HepG2 (cell line): Measurements from ENCODE around the gene SEZ6L. TPM values are rescaled to one million over a fixed set of nuclear protein-coding genes. Genes with fewer than 3 reads are reported as not detected.

Experiments
- ATAC-seq: fragments of 200-7000 bp; cut with Tn5 transposase; 3 replicates; pipeline ENCODE4 v1.9.1; 2020; ENCODE audit warnings: mild to moderate bottlenecking, moderate library complexity
- BruUV-seq: library from RNA; stranded (reverse); fragments of 400-500 nt; replicated peaks from 2 replicates; lab custom pipeline; 2021; lab: Mats Ljungman, UMichigan
- CTCF ChIA-PET: fragments of 300-600 bp; formaldehyde crosslinking; extraction: SDS; loops from one replicate; lab custom pipeline; 2021; ENCODE audit warnings: low total read pairs, inconsistent platforms, low intra/inter-chr PET ratio; lab: Yijun Ruan, JAX
- POLR2A ChIA-PET: fragments of 350-600 bp; sonication (Branson Sonifier 250); formaldehyde crosslinking; loops from one replicate; lab custom pipeline; 2020; ENCODE audit warnings: antibody characterized with exemption, inconsistent platforms; lab: Yijun Ruan, JAX
- DNase-seq: peaks from one replicate; pipeline ENCODE4 v3.0.0-alpha.2; 2015; ENCODE audit warnings: low spot score
- FAIRE-seq: peaks from 3 replicates; lab custom pipeline; 2011; peaks lifted over from hg19 to GRCh38; lab: Jason Lieb, UNC
- H2AFZ ChIP-seq: one replicate; pipeline ENCODE4 v1.6.1; 2011; ENCODE audit warnings: low read length, inconsistent platforms
- H3K27ac ChIP-seq: fragments of 300-600 bp; 3 replicates; pipeline ENCODE4 v1.8.0; 2011; ENCODE audit warnings: mixed run types, mild to moderate bottlenecking, mixed read lengths, low read length, inconsistent platforms; ENCODE audit not compliant: insufficient read depth; ENCODE audit errors: extremely low read length
- H3K27me3 ChIP-seq, 2 experiments: fragments of 200-600 bp in 1 of 2; 2 replicates in 1 of 2; 3 replicates in 1 of 2; pipeline versions ENCODE4 v1.6.0 to v1.8.0; 2011; ENCODE audit warnings: low read length in 2 of 2, mild to moderate bottlenecking in 2 of 2, moderate library complexity in 2 of 2, inconsistent platforms in 1 of 2; ENCODE audit not compliant: insufficient read depth in 2 of 2, control insufficient read depth in 1 of 2
- H3K36me3 ChIP-seq, 2 experiments: fragments of 200-600 bp in 1 of 2; replicated peaks in 1 of 2; 2 replicates in 1 of 2; 3 replicates in 1 of 2; pipeline versions ENCODE4 v1.5.1 to v1.8.0; 2011; ENCODE audit warnings: low read length in 2 of 2, inconsistent platforms in 1 of 2; ENCODE audit not compliant: insufficient read depth in 2 of 2, control insufficient read depth in 1 of 2
- H3K4me1 ChIP-seq: 2 replicates; pipeline ENCODE4 v1.5.1; 2012; ENCODE audit warnings: low read length, inconsistent platforms; ENCODE audit not compliant: insufficient read depth
- H3K4me2 ChIP-seq: 2 replicates; pipeline ENCODE4 v1.6.0; 2011; ENCODE audit warnings: low read depth, low read length, inconsistent platforms
- H3K4me3 ChIP-seq, 3 experiments: fragments of 200-600 bp in 1 of 3; sonication (generic), shearing (Covaris generic) in 1 of 3; replicated peaks in 1 of 3; 2 replicates each; pipeline ENCODE4 v1.5.1; 2011 to 2016; ENCODE audit warnings: low read length in 3 of 3, inconsistent platforms in 2 of 3, low read depth in 2 of 3, mild to moderate bottlenecking in 2 of 3, control low read depth in 1 of 3, mixed read lengths in 1 of 3; ENCODE audit not compliant: insufficient read depth in 1 of 3
- H3K79me2 ChIP-seq: one replicate; pipeline ENCODE4 v1.6.1; 2011; ENCODE audit warnings: low read length, inconsistent platforms; ENCODE audit not compliant: insufficient read depth
- H3K9ac ChIP-seq: 2 replicates; pipeline ENCODE4 v1.6.0; 2011; ENCODE audit warnings: mild to moderate bottlenecking, low read depth, low read length, inconsistent platforms; ENCODE audit not compliant: insufficient read depth
- H3K9me3 ChIP-seq: 2 replicates; pipeline ENCODE4 v1.5.1; 2012; ENCODE audit warnings: mild to moderate bottlenecking, low read length
- H4K20me1 ChIP-seq: 2 replicates; pipeline ENCODE4 v1.6.0; 2011; ENCODE audit warnings: inconsistent platforms, mild to moderate bottlenecking, low read length, moderate library complexity; ENCODE audit not compliant: insufficient read depth
- ARNT ChIP-seq: fragments of 450-650 bp; IDR thresholded peaks from 2 replicates; pipeline ENCODE4 v1.6.1; 2017
- ATF5 ChIP-seq: sonication (generic); formaldehyde crosslinking; IDR thresholded peaks from 2 replicates; pipeline ENCODE4 v1.4.0; 2020; ENCODE audit warnings: mild to moderate bottlenecking, low read depth, missing genetic modification reagents
- CTCF ChIP-seq: sonication (generic); formaldehyde crosslinking; IDR thresholded peaks from 2 replicates; pipeline ENCODE4 v1.5.0; 2020; ENCODE audit warnings: mild to moderate bottlenecking, missing genetic modification reagents, moderate library complexity
- GATAD1 ChIP-seq: IDR thresholded peaks from 2 replicates; pipeline ENCODE4 v1.6.1; 2016; ENCODE audit warnings: missing genetic modification reagents, missing compliant biosample characterization
- HNRNPH1 ChIP-seq: fragments of 200-400 bp; formaldehyde crosslinking; optimal IDR thresholded peaks from 2 replicates; pipeline ENCODE3; 2017; ENCODE audit warnings: mild to moderate bottlenecking, low read depth, low read length
- HOXA3 ChIP-seq: sonication (generic); formaldehyde crosslinking; IDR thresholded peaks from 2 replicates; pipeline ENCODE4 v1.5.0; 2020; ENCODE audit warnings: missing genetic modification reagents
- MIER2 ChIP-seq: IDR thresholded peaks from 2 replicates; pipeline ENCODE4 v1.6.1; 2016; ENCODE audit warnings: missing biosample characterization, missing genetic modification reagents
- NFYB ChIP-seq: sonication (generic); formaldehyde crosslinking; IDR thresholded peaks from 2 replicates; pipeline ENCODE4 v1.4.0; 2020; ENCODE audit warnings: missing genetic modification reagents
- RAD21 ChIP-seq: fragments of 450-650 bp; formaldehyde crosslinking; IDR thresholded peaks from 2 replicates; pipeline ENCODE4 v1.5.0; 2020; ENCODE audit warnings: mild to moderate bottlenecking
- RARG ChIP-seq: sonication (generic); formaldehyde crosslinking; IDR thresholded peaks from 2 replicates; pipeline ENCODE4 v1.4.0; 2020; ENCODE audit warnings: low read depth, mild to moderate bottlenecking, missing genetic modification reagents
- SRSF1 ChIP-seq: fragments of 200-400 bp; formaldehyde crosslinking; optimal IDR thresholded peaks from 2 replicates; pipeline ENCODE3; 2017; ENCODE audit warnings: mild to moderate bottlenecking, low read depth, low read length, moderate library complexity
- SYNCRIP ChIP-seq: fragments of 200-400 bp; formaldehyde crosslinking; IDR thresholded peaks from 2 replicates; pipeline ENCODE4 v1.6.1; 2018; ENCODE audit warnings: mild to moderate bottlenecking, low read depth, low read length; ENCODE audit not compliant: insufficient read depth
- YY1 ChIP-seq: IDR thresholded peaks from 2 replicates; pipeline ENCODE4 v1.6.1; 2011; ENCODE audit warnings: low read length, low read depth, moderate library complexity, mild to moderate bottlenecking; ENCODE audit not compliant: insufficient read depth, insufficient replicate concordance
- ZNF207 ChIP-seq: fragments of 450-650 bp; IDR thresholded peaks from 2 replicates; pipeline ENCODE4 v1.6.1; 2016; ENCODE audit warnings: antibody characterized with exemption, borderline replicate concordance
- ZNF256 ChIP-seq: sonication (generic); formaldehyde crosslinking; conservative IDR thresholded peaks from 2 replicates; pipeline ENCODE4 v1.4.0; 2020; ENCODE audit warnings: missing genetic modification reagents
- ZNF296 ChIP-seq: sonication (generic); formaldehyde crosslinking; conservative IDR thresholded peaks from 2 replicates; pipeline ENCODE4 v1.5.0; 2020; ENCODE audit warnings: mild to moderate bottlenecking, missing genetic modification reagents
- ZNF414 ChIP-seq: sonication (generic); formaldehyde crosslinking; IDR thresholded peaks from 2 replicates; pipeline ENCODE4 v1.5.0; 2020; ENCODE audit warnings: missing genetic modification reagents
- ZNF547 ChIP-seq: sonication (generic); formaldehyde crosslinking; IDR thresholded peaks from 2 replicates; pipeline ENCODE4 v1.5.1; 2020; ENCODE audit warnings: mild to moderate bottlenecking, missing genetic modification reagents
- ZNF572 ChIP-seq: sonication (generic); formaldehyde crosslinking; IDR thresholded peaks from 2 replicates; pipeline ENCODE4 v1.5.1; 2020; ENCODE audit warnings: mild to moderate bottlenecking, missing genetic modification reagents
- WGBS: methylation state at CpG from one replicate; pipeline ENCODE4 v1.1.6; 2017; ENCODE audit warnings: low lambda C conversion rate; 5-methylcytosine and 5-hydroxymethylcytosine counted together
- in situ Hi-C: cut with HindIII; loops from 2 replicates; pipeline ENCODE4 v1.10.0; 2017; ENCODE audit warnings: low pct_unique_long_range_greater_than_20kb; ENCODE audit not compliant: extremely low pct_ligation_motif_present
- intact Hi-C: fragments of 100-400 bp; cut with micrococcal nuclease; formaldehyde crosslinking; loops from one replicate; pipeline ENCODE4 v1.10.0; 2022; ENCODE audit not compliant: unreplicated experiment
- polyA plus RNA-seq, 8 experiments: library from polyadenylated mRNA; depleted of rRNA in 3 of 8; stranded (reverse) in 7 of 8; unstranded in 1 of 8; fragments of >200 nt; fragmentation: Illumina TruSeq in 4 of 8; extraction: Trizol in 4 of 8; gene quantifications; 2 replicates each; pipeline versions ENCODE4 v1.2.1 to v1.2.3, GENCODE V29; 2011 to 2016; ENCODE audit warnings: low read depth in 4 of 8, missing spikeins in 1 of 8, mixed read lengths in 1 of 8; ENCODE audit not compliant: insufficient read depth in 1 of 8
- total RNA-seq, 5 experiments: library from RNA; depleted of rRNA; stranded (reverse); fragments of >200 nt; fragmentation: Illumina TruSeq; extraction: Trizol; gene quantifications; 2 replicates each; pipeline ENCODE4 v1.2.3, GENCODE V29; 2016; ENCODE audit warnings: low read depth in 1 of 5
- TF ChIP-seq, protein P1 (sequence below): sonication (generic); formaldehyde crosslinking; IDR thresholded peaks from 2 replicates; pipeline ENCODE4 v1.5.1; 2020; ENCODE audit warnings: mild to moderate bottlenecking, missing genetic modification reagents

Gene SEZ6L
- total and polyA plus RNA-seq, 2 of the 13 experiments (the other 11 are each of a cell fraction or from before 2014, with no cell fraction given) = not detected

DNA sequence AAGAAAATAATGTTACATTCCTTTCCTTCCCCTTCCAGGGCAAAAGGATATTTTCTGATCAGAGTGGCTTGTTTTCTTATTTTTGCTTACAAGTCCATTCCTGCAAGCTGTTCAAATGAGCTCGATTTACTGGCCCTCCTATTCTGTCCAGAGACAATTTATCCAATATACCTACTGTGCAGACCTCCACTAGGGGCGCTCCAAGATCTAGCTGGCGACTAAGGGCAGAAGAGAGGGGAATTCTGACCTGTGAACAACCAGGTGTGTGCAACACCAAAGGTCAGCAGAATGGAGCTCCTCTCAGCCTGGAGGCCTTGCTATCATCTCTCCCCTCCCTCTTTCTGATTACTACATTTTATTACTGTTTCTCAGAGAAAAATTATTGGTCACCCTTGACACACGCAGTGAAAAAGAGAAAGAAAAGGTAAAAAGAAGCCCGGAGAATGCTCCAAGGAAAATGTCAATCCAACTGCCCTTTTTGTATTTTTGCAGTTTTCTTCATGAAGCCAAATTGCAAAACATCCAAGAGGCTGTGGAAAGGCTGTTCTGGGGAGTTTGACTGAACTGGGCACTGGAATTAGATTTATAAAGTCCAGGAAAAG, 3.2 kb downstream of the SEZ6L start:
- no peaks in the 10 kb centered on the region for H3K79me2 ChIP-seq
- POLR2A ChIA-PET = no interaction called here
- BruUV-seq = no TSS peak
- H3K9ac ChIP-seq = no peak overlapping the region
- no peak overlapping the region for H3K27ac ChIP-seq
- intact Hi-C loops (loop anchor here (1.0 to 5.0 kb wide), 2 partner anchors 145 to 159 kb away; no protein-coding TSS in a partner anchor), in situ Hi-C loops (loop anchor here (5.0 kb wide), 1 partner anchor 145 kb away; no protein-coding TSS in a partner anchor)
- no peaks in the 10 kb centered on the region for H3K4me1 ChIP-seq
- no peaks in the 10 kb centered on the region for H3K36me3 ChIP-seq
- ATAC-seq (peak; percentile 84), FAIRE-seq (peak; percentile 21), DNase-seq (peak; percentile 53)
- H4K20me1 ChIP-seq = no peaks in the 10 kb centered on the region; the same call in 1 of the 2 replicates
- H3K4me2 ChIP-seq = no peak overlapping the region
- peaks cover 4 to 27% of the 10 kb centered on the region in 2 experiments; a peak in 4 of 5 replicates for H3K27me3 ChIP-seq
- 25% methylated on average over 5 of the region's 5 CpGs for WGBS
- H2AFZ ChIP-seq = no peak overlapping the region
- CTCF ChIA-PET = interaction anchor here (1.3 kb wide), 2 partner anchors 147 to 159 kb away, joined by 5 to 7 read pairs; no protein-coding TSS in a partner anchor
- no peak overlapping the region for H3K4me3 ChIP-seq
- H3K9me3 ChIP-seq = no peaks in the 10 kb centered on the region
- no peak for TF ChIP-seq ZNF572
- TF ChIP-seq ZNF256 (CRISPR knock-in tag) = no peak
- no peak for TF ChIP-seq ZNF547
- TF ChIP-seq, protein P1, sequence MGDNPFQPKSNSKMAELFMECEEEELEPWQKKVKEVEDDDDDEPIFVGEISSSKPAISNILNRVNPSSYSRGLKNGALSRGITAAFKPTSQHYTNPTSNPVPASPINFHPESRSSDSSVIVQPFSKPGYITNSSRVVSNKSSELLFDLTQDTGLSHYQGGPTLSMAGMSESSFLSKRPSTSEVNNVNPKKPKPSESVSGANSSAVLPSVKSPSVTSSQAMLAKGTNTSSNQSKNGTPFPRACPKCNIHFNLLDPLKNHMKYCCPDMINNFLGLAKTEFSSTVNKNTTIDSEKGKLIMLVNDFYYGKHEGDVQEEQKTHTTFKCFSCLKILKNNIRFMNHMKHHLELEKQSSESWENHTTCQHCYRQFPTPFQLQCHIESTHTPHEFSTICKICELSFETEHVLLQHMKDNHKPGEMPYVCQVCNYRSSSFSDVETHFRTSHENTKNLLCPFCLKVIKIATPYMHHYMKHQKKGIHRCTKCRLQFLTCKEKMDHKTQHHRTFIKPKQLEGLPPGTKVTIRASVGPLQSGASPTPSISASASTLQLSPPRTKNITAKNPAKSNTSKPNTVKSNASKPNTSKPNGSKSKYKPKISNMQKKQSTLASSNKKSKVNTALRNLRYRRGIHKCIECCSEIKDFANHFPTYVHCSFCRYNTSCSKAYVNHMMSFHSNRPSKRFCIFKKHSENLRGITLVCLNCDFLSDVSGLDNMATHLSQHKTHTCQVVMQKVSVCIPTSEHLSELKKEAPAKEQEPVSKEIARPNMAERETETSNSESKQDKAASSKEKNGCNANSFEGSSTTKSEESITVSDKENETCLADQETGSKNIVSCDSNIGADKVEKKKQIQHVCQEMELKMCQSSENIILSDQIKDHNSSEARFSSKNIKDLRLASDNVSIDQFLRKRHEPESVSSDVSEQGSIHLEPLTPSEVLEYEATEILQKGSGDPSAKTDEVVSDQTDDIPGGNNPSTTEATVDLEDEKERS (CRISPR knock-in tag) = no peak
- no peak for TF ChIP-seq NFYB
- no peak for TF ChIP-seq ATF5 (CRISPR knock-in tag)
- no peak for TF ChIP-seq ZNF207
- peak; percentile 71; the same call in 1 of the 2 replicates for TF ChIP-seq MIER2 (CRISPR knock-in tag)
- TF ChIP-seq ZNF296 = no peak
- no peak for TF ChIP-seq ZNF414
- no peak for TF ChIP-seq YY1
- peak; percentile 72 for TF ChIP-seq CTCF
- no peak for TF ChIP-seq HOXA3 (CRISPR knock-in tag)
- TF ChIP-seq SYNCRIP = no peak
- no peak for TF ChIP-seq ARNT
- no peak for TF ChIP-seq HNRNPH1
- TF ChIP-seq GATAD1 (CRISPR knock-in tag) = no peak
- peak; percentile 53 for TF ChIP-seq RAD21 (CRISPR knock-in tag)
- no peak for TF ChIP-seq SRSF1
- no peak for TF ChIP-seq RARG (CRISPR knock-in tag)
